Osteoblast (primary cell): ENCODE measurements around the gene VSIG2. TPM values are rescaled to one million over a fixed set of nuclear protein-coding genes. Genes with fewer than 3 reads are reported as not detected.

ENCODE experiments used
- DNase-seq: peaks from one replicate; pipeline ENCODE4 v3.0.0; 2011; ENCODE audit warnings: low spot score, mixed read lengths; ENCODE audit not compliant: insufficient read length; ENCODE audit errors: missing footprints
- H2AFZ ChIP-seq: 2 replicates; pipeline ENCODE4 v1.6.0; 2011; ENCODE audit warnings: mild to moderate bottlenecking, low read length
- H3K27ac ChIP-seq: 2 replicates; pipeline ENCODE4 v1.5.1; 2011; ENCODE audit warnings: mild to moderate bottlenecking, low read depth, low read length, moderate library complexity
- H3K27me3 ChIP-seq: 2 replicates; pipeline ENCODE4 v1.6.0; 2012; ENCODE audit warnings: mild to moderate bottlenecking, control low read depth, inconsistent platforms, low read length, moderate library complexity; ENCODE audit not compliant: insufficient read depth
- H3K36me3 ChIP-seq: 2 replicates; pipeline ENCODE4 v1.5.1; 2011; ENCODE audit warnings: mild to moderate bottlenecking, low read length, control low read depth, moderate library complexity; ENCODE audit not compliant: insufficient read depth
- H3K4me1 ChIP-seq: 2 replicates; pipeline ENCODE4 v1.5.1; 2011; ENCODE audit warnings: mild to moderate bottlenecking, low read length, control low read depth, moderate library complexity; ENCODE audit not compliant: insufficient read depth
- H3K4me2 ChIP-seq: 2 replicates; pipeline ENCODE4 v1.6.0; 2011; ENCODE audit warnings: mild to moderate bottlenecking, low read length; ENCODE audit not compliant: insufficient read depth
- H3K4me3 ChIP-seq: fragments of 200-600 bp; sonication (generic); 3 replicates; pipeline ENCODE4 v1.5.1; 2012; ENCODE audit warnings: mild to moderate bottlenecking, low read length, inconsistent platforms; ENCODE audit not compliant: insufficient read depth
- H3K79me2 ChIP-seq: 2 replicates; pipeline ENCODE4 v1.6.0; 2012; ENCODE audit warnings: mild to moderate bottlenecking, low read length, control low read depth, inconsistent platforms; ENCODE audit not compliant: insufficient read depth
- H3K9me3 ChIP-seq: 2 replicates; pipeline ENCODE4 v1.5.1; 2011; ENCODE audit warnings: low read depth, low read length, control low read depth
- H4K20me1 ChIP-seq: 2 replicates; pipeline ENCODE4 v1.6.0; 2012; ENCODE audit warnings: mild to moderate bottlenecking, low read length, control low read depth; ENCODE audit not compliant: insufficient read depth
- CTCF ChIP-seq: IDR thresholded peaks from 2 replicates; pipeline ENCODE4 v1.5.1; 2011; ENCODE audit warnings: mild to moderate bottlenecking, low read depth, low read length, moderate library complexity; ENCODE audit errors: extremely low read depth
- total RNA-seq: library from RNA; depleted of rRNA; stranded (reverse); fragments of >200 nt; gene quantifications from 2 replicates; pipeline ENCODE4 v1.2.3, GENCODE V29; 2012

Gene VSIG2
- total RNA-seq, 1 donor = not detected

GRCh38 chr11:124738713-124739478 is 13.2 kb downstream of the VSIG2 start:
- Histone ChIP-seq H3K4me1 (peaks cover 3% of the 10 kb centered on the region), H2AFZ (no peak overlapping the region), H3K4me3 (peak overlapping the region; percentile 67), H3K4me2 (peak overlapping the region; percentile 83), H3K79me2 (no peaks in the 10 kb centered on the region), H4K20me1 (no peaks in the 10 kb centered on the region), H3K36me3 (no peaks in the 10 kb centered on the region), H3K9me3 (no peaks in the 10 kb centered on the region), H3K27ac (no peak overlapping the region), H3K27me3 (peaks cover 77% of the 10 kb centered on the region)
- no peak for TF ChIP-seq CTCF
- DNase-seq = no peak

- H3K27ac ChIP-seq = no peak overlapping the region
- no peaks in the 10 kb centered on the region for H4K20me1 ChIP-seq
- no peaks in the 10 kb centered on the region for H3K79me2 ChIP-seq
- no peak for TF ChIP-seq CTCF
- no peak overlapping the region for H2AFZ ChIP-seq
- H3K27me3 ChIP-seq = peaks cover 66% of the 10 kb centered on the region
- peaks cover 3% of the 10 kb centered on the region for H3K4me1 ChIP-seq
- no peak overlapping the region for H3K4me3 ChIP-seq
- H3K4me2 ChIP-seq = no peak overlapping the region
- H3K36me3 ChIP-seq = no peaks in the 10 kb centered on the region
- no peak for DNase-seq
- H3K9me3 ChIP-seq = no peaks in the 10 kb centered on the region
Measured at GRCh38 chr11:124737638-124738305, 14.3 kb downstream of the VSIG2 start.

- H3K9me3 ChIP-seq = no peaks in the 10 kb centered on the region
- peaks cover 3% of the 10 kb centered on the region for H3K4me1 ChIP-seq
- no peak overlapping the region for H2AFZ ChIP-seq
- no peaks in the 10 kb centered on the region for H3K79me2 ChIP-seq
- H3K4me3 ChIP-seq = no peak overlapping the region
- no peaks in the 10 kb centered on the region for H3K36me3 ChIP-seq
- H4K20me1 ChIP-seq = no peaks in the 10 kb centered on the region
- no peak overlapping the region for H3K27ac ChIP-seq
- no peak for TF ChIP-seq CTCF
- no peak overlapping the region for H3K4me2 ChIP-seq
- H3K27me3 ChIP-seq = peaks cover 56% of the 10 kb centered on the region
- no peak for DNase-seq
Measured at GRCh38 chr11:124736736-124737135, 15.3 kb downstream of the VSIG2 start.

- Histone ChIP-seq H4K20me1 (no peaks in the 10 kb centered on the region), H3K9me3 (no peaks in the 10 kb centered on the region), H2AFZ (no peak overlapping the region), H3K27me3 (peaks cover 21% of the 10 kb centered on the region), H3K4me3 (no peak overlapping the region), H3K4me1 (no peaks in the 10 kb centered on the region), H3K36me3 (no peaks in the 10 kb centered on the region), H3K4me2 (no peak overlapping the region), H3K79me2 (no peaks in the 10 kb centered on the region), H3K27ac (no peak overlapping the region)
- DNase-seq = no peak
- no peak for TF ChIP-seq CTCF
Measured at GRCh38 chr11:124732230-124732629, 19.8 kb downstream of the VSIG2 start.
